Esophagus (tissue), 2 donors: ENCODE results near the gene SH3RF2. TPM values are rescaled to one million over a fixed set of nuclear protein-coding genes. Genes with fewer than 3 reads are reported as not detected.
"Not testable (repeated sequence)": the region's sequence is repeated elsewhere in the genome, so short reads cannot be mapped to it uniquely, and the experiment has no call there.

Experiments used
- H3K27ac ChIP-seq, 2 donors: one replicate each; pipeline ENCODE4 v1.5.1; 2013; ENCODE audit warnings: low read depth in 2 of 2, mild to moderate bottlenecking in 2 of 2, inconsistent platforms in 1 of 2, low read length in 1 of 2, moderate library complexity in 1 of 2
- H3K27me3 ChIP-seq, 2 donors: one replicate each; pipeline ENCODE4 v1.6.1; 2013; ENCODE audit warnings: low read length in 2 of 2, control low read depth in 1 of 2, mild to moderate bottlenecking in 1 of 2; ENCODE audit not compliant: insufficient read depth in 2 of 2, control insufficient read depth in 1 of 2
- H3K36me3 ChIP-seq, 2 donors: one replicate each; pipeline ENCODE4 v1.6.1; 2013; ENCODE audit warnings: low read length in 1 of 2; ENCODE audit not compliant: control insufficient read depth in 2 of 2, insufficient read depth in 2 of 2
- H3K4me1 ChIP-seq, 2 donors: one replicate each; pipeline ENCODE4 v1.6.1; 2013; ENCODE audit warnings: low read length in 1 of 2; ENCODE audit not compliant: control insufficient read depth in 2 of 2, insufficient read depth in 2 of 2
- H3K4me3 ChIP-seq, 2 donors: one replicate each; pipeline ENCODE4 v1.5.1; 2013; ENCODE audit warnings: low read length in 2 of 2, mild to moderate bottlenecking in 2 of 2, low read depth in 1 of 2, moderate library complexity in 1 of 2
- H3K9me3 ChIP-seq, 2 donors: one replicate each; pipeline ENCODE4 v1.6.1; 2013; ENCODE audit warnings: mild to moderate bottlenecking in 2 of 2, low read depth in 1 of 2, low read length in 1 of 2, moderate library complexity in 1 of 2; ENCODE audit not compliant: control insufficient read depth in 2 of 2, insufficient read depth in 1 of 2
- WGBS, 2 donors: extraction: QIAGEN DNeasy Blood & Tissue Kit; methylation state at CpG; one replicate each; pipeline ENCODE4 v1.1.7; 2013; 5-methylcytosine and 5-hydroxymethylcytosine counted together
- polyA plus RNA-seq, 2 donors: library from polyadenylated mRNA; stranded (reverse); fragments of 200-250 nt; gene quantifications; one replicate each; pipeline ENCODE4 v1.2.3, GENCODE V29; 2013
- donor health status: healthy with polysubstance abuse.
- donor health status: Bipolar disorder and iron deficiency.

The SH3RF2 gene
- polyA plus RNA-seq, 2 donors: 24.9 to 43.2 TPM

- no peak overlapping the region for H3K27ac ChIP-seq
- WGBS, 2 donors: 94 to 96% methylated on average over 3 of the region's 3 CpGs
These were observed 151.7 kb downstream of the SH3RF2 start for GRCh38 chr5:146088098-146088497.

DNA sequence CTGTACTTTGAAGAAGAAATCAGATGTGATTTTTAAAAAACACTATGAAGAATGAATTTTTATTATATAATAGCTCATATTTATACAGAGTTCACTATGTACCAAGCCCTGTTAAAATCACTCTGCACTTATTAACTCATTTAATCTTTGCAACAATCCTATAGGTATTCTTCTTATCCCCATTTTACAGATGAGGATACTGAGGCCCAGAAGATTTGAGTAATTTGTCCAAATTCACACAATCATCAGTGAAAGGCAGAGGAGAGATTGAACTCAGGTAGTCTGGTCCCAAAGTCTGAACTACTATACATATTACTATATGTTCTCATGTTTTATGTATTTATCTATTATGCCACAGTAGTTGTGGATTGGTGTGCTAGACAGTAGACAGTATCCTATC lies 152.9 kb downstream of the SH3RF2 start:
- no peaks in the 10 kb centered on the region for H3K27me3 ChIP-seq
- H3K36me3 ChIP-seq: no peaks in the 10 kb centered on the region
- no peak overlapping the region for H3K27ac ChIP-seq
- H3K4me1 ChIP-seq: no peaks in the 10 kb centered on the region
- no peak overlapping the region for H3K4me3 ChIP-seq
- no peaks in the 10 kb centered on the region for H3K9me3 ChIP-seq

More at GRCh38 chr5:146088098-146088497, 151.7 kb downstream of the SH3RF2 start:
- Histone ChIP-seq H3K4me3 (no peak overlapping the region), H3K4me1 (no peaks in the 10 kb centered on the region), H3K36me3 (no peaks in the 10 kb centered on the region), H3K9me3 (no peaks in the 10 kb centered on the region), H3K27me3 (no peaks in the 10 kb centered on the region)

- Histone ChIP-seq H3K27me3 (no peaks in the 10 kb centered on the region), H3K9me3 (no peaks in the 10 kb centered on the region), H3K4me3 (no peak overlapping the region), H3K36me3 (no peaks in the 10 kb centered on the region), H3K27ac (no peak overlapping the region), H3K4me1 (no peaks in the 10 kb centered on the region)
- WGBS, 2 donors: 67 to 80% methylated on average over 3 of the region's 3 CpGs
These were observed 155.5 kb downstream of the SH3RF2 start for GRCh38 chr5:146091881-146092280.

- H3K4me3 ChIP-seq: no peak overlapping the region
- no peaks in the 10 kb centered on the region for H3K27me3 ChIP-seq
- H3K9me3 ChIP-seq: no peaks in the 10 kb centered on the region
- WGBS, 2 donors: 89 to 94% methylated on average over 6 of the region's 6 CpGs
- H3K36me3 ChIP-seq: no peaks in the 10 kb centered on the region
- H3K27ac ChIP-seq: no peak overlapping the region
- H3K4me1 ChIP-seq: no peaks in the 10 kb centered on the region
These were observed 161.7 kb downstream of the SH3RF2 start for GRCh38 chr5:146098047-146098446.

DNA sequence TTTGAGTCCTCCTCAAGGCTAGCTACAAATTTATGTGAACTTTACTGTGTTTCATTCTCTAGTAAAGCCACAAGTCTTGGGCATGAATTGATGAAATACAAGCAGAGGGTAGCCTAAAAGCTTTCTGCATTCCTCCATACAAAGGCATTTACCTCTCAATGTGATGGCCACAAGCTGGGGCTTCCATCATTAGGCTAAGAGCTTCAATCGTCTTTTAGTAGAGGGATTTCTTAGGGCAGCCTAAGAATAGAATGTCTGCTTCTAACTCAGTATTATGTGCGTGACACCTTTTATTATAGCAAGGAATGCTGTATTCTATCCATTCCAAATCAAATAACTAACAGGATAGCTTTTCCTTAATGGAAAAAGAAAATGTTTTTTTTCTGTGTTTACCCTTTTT lies 165.3 kb downstream of the SH3RF2 start:
- H3K27ac ChIP-seq: no peak overlapping the region
- H3K36me3 ChIP-seq: no peaks in the 10 kb centered on the region
- no peak overlapping the region for H3K4me3 ChIP-seq
- WGBS, 2 donors: 77 to 87% methylated on average over 2 of the region's 2 CpGs
- H3K27me3 ChIP-seq: no peaks in the 10 kb centered on the region
- no peaks in the 10 kb centered on the region for H3K4me1 ChIP-seq
- no peaks in the 10 kb centered on the region for H3K9me3 ChIP-seq

GRCh38 chr5:146103594-146103993 lies 167.2 kb downstream of the SH3RF2 start:
- WGBS, 2 donors: 28 to 51% methylated on average over 1 of the region's 1 CpG
- no peaks in the 10 kb centered on the region for H3K9me3 ChIP-seq
- H3K4me1 ChIP-seq: no peaks in the 10 kb centered on the region
- no peaks in the 10 kb centered on the region for H3K27me3 ChIP-seq
- no peak overlapping the region for H3K27ac ChIP-seq
- H3K36me3 ChIP-seq: no peaks in the 10 kb centered on the region
- H3K4me3 ChIP-seq: no peak overlapping the region

GRCh38 chr5:146105477-146105876 lies 169.1 kb downstream of the SH3RF2 start, which contains the start of gene PLAC8L1:
Gene PLAC8L1, minus strand, starts transcription at chr5:146105577. Its CDS starts 1,266 bp downstream, at chr5:146104311.
- no peaks in the 10 kb centered on the region for H3K9me3 ChIP-seq
- 89% methylated on average over 2 of the region's 2 CpGs for WGBS, 2 donors
- H3K27ac ChIP-seq: no peak within 1 kb of the TSS
- no peak within 1 kb of the TSS for H3K4me3 ChIP-seq
- no peaks in the 10 kb centered on the region for H3K36me3 ChIP-seq
- no peaks in the 10 kb centered on the region for H3K4me1 ChIP-seq
- H3K27me3 ChIP-seq: no peaks in the 10 kb centered on the region

DNA sequence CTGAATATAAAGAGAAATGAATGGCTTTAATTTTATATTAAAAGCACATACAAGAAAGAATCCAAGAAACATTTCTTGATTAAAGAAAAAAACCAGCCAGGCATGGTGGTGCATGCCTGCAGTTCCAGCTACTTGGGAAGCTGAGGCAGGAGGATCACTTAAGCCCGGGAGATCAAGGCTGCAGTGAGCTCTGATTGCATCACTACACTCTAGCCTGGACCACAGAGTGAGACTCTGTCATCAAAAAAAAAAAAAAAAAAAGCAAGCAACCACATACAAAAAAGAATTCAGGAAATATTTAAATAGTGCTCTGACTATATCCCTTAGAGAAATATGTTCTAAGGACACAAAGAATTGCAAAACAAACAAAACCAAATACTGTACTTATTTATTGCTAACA lies 171.5 kb downstream of the SH3RF2 start:
- 42 to 83% methylated on average over 1 of the region's 1 CpG for WGBS, 2 donors
- no peak overlapping the region for H3K4me3 ChIP-seq
- no peaks in the 10 kb centered on the region for H3K9me3 ChIP-seq
- no peaks in the 10 kb centered on the region for H3K27me3 ChIP-seq
- H3K27ac ChIP-seq: no peak overlapping the region
- H3K36me3 ChIP-seq: peaks cover under 1 to 2% of the 10 kb centered on the region in 2 donors
- H3K4me1 ChIP-seq: no peaks in the 10 kb centered on the region

DNA sequence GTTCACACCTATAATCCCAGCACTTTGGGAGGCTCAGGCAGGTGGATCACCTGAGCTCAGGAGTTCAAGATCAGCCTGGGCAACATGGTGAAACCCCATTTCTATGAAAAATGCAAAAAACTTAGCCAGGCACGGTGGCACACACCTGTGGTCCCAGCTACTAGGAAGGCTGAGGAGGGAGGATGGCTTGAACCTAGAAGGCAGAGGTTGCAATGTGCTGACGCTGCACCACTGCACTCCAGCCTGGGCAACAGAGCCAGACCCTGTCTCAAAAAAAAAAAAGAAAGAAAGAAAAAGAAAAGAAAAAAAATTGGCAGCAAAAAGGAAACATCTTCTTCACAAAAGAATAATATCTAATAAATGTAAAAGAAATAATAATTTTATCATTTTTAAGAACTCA lies 172.5 kb downstream of the SH3RF2 start:
- not testable (repeated sequence) for H3K27me3 ChIP-seq, H3K36me3 ChIP-seq, H3K4me3 ChIP-seq, H3K27ac ChIP-seq, H3K4me1 ChIP-seq, H3K9me3 ChIP-seq
- 93 to 94% methylated on average over 2 of the region's 2 CpGs for WGBS, 2 donors

- Histone ChIP-seq H3K36me3 (peaks cover 2 to 3% of the 10 kb centered on the region in 2 donors), H3K27me3 (no peaks in the 10 kb centered on the region), H3K4me3 (no peak overlapping the region), H3K9me3 (no peaks in the 10 kb centered on the region), H3K4me1 (no peaks in the 10 kb centered on the region), H3K27ac (no peak overlapping the region)
- 71 to 80% methylated on average over 1 of the region's 1 CpG for WGBS, 2 donors
These were observed 173.0 kb downstream of the SH3RF2 start for GRCh38 chr5:146109379-146109778.
